Measurements from ENCODE around the gene KCNJ10.

The KCNJ10 gene

DNA sequence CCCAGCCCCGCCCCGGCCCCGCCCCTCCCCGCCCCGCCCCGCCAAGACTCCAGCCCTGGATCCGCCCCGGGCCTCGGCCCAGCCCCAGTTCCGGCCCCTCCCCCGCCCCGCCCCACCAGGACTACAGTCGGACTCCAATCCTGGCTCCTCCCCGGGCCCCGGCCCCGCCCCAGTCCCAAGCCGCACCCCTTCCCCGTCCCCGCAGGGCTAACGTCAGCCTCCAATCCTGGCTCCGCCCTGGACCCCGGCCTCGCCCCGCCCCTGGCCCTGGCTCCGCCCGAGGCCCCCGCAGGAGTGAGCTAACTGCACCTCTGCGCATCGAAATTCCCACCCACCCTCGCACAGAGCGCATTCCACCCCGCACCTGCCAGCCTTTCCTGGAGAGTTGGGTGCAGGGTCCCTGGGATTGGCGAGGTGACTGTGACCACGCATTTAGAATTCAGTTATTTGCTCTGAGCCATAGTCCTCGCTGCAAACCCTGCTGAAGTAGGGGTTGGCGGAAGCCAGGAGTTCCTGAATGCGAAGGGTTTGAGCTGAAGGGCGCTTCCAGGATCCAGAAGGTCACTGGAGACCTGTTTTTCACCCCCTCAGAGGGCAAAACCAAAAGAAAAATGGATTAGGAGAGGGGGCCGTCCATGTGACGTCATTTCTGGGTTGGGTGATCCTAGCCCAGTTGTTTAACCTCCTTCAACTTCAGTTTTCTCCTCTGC, 29.0 kb upstream of the KCNJ10 start:
- DNase-seq = peak; percentile 95 to 100 (median 99)

- peak; percentile 26 to 100 (median 98) for DNase-seq
Measured at GRCh38 chr1:160097911-160098851, 28.2 kb upstream of the KCNJ10 start, which contains the start of gene IGSF8. TSS of gene IGSF8 (minus strand) at chr1:160098619. CDS start at chr1:160098472, 147 bp downstream.

GRCh38 chr1:160097151-160097910, 27.4 kb upstream of the KCNJ10 start:
- DNase-seq = peak in 3 of 6 experiments; percentile 7 to 19 (median 18)

GRCh38 chr1:160096274-160097116, 26.5 kb upstream of the KCNJ10 start:
- no peak for DNase-seq

- no peak for DNase-seq
Measured at GRCh38 chr1:160095382-160096105, 25.6 kb upstream of the KCNJ10 start.

DNA sequence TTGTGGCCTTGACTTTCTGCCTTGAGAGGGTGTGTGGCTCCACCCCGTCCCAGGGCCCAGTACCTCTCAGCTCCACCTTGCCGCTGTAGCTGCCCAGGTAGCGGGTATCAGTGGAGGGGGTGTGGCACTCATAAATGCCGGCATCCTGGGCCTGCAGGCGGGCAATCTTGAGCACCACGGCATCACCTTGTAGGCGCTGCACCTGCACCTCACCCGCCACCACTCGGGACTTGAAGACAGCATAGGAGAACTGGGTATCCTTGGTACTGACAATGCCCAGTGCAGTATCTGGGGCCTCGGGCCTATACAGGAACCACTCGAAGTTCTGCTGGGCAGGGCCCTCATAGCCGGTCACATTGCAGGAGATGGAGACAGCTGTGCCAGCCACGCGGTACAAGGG, 24.8 kb upstream of the KCNJ10 start:
- no peak for DNase-seq

DNA sequence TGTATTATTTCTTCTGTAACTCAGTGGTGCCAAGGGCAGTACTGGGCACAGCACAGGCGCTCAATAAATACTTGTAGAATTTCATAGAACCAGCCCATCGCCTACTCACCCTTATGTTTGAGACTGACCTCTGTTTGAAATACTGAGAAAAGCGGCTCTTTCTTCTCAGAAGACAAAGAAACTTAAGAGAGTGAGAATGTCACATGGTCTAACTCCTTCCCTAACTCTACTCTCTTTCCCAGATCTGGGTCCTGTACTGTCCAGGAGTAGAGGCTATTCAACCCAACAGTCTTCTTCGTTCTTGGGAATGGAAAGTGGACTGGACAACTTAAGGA, 24.3 kb upstream of the KCNJ10 start:
- no peak for DNase-seq

DNA sequence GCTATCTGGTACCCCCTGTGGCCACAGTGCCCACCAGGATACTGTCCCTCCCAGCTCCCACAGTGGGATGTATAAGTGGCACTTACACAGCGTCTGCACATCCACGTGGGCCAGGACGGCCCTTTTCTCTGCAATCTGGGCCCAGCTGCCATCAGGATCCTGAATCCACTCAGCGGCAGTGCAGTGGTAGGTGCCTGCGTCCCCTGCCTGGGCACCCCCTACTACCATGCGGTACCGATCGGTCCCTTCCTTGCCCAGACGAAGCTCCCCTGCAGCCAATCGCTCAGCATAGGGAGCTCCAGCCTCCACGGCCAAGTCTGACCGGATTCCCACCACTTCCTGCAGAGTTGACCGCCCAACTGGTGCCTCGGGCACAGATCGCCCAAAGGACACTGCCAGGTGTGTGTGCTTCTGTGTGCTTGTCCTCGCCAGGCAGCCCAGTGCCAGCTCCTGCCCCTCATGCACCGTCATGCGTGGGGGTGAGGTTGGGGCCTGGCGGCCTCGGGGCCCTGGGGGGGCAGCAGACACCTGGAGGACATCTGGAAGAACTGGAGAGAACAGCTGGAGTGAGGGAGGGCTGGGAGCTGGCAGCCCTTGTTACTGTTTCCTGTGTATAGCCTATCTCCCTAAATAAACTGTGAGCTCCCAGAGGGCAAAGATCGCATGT, 23.8 kb upstream of the KCNJ10 start:
- no peak for DNase-seq

- DNase-seq = no peak
Measured at GRCh38 chr1:160093069-160093395, 23.1 kb upstream of the KCNJ10 start.

- DNase-seq = no peak
Measured at GRCh38 chr1:160092366-160093068, 22.6 kb upstream of the KCNJ10 start.

DNA sequence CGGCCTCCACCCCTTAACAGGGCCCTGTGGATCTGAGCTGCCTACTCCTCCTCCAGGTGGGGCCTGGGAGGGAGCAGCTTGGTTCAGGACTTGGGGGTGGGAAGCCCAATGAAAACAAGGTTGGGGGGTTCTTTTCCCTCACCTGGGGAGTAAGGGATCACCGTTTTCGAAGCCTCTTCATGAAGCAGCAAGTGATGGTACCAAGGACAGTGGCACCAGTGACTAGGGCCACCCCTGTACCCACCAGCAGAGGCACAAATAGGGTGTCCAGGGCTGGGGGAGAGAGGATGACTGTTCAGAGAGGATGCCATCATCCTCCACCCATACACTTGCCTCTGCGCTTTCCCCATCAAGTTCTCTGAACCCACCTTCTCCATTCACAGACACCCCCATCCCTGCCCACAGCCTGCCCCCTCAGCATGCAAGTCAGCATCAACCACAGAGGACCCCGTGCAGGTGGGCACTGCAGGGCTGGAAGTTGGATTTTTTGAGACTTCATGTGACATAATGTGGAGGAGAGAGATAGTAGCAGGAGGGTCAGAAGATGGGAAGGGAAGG, 21.8 kb upstream of the KCNJ10 start:
- DNase-seq = no peak

DNA sequence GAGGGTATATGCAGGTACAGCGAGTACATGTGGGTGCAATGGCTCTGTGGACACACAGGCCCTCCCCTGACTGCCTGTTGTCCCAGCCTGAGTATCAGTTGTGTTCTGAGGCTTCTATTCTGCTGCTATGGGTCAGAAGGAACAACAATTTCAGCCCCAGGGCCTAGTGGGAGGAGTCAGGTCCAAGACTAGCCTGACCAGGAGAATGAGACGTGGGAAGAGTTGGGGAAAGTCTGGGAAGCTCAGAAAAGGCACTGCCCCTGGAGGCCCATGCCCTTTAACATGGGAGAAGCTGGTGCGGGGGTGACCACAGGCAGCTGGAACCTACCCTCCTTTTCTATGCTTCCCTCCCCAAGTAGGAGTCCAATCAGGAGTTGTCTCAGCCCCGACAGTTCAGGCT, 20.8 kb upstream of the KCNJ10 start:
- DNase-seq = no peak

GRCh38 chr1:160089883-160090282, 19.9 kb upstream of the KCNJ10 start:
- no peak for DNase-seq

DNA sequence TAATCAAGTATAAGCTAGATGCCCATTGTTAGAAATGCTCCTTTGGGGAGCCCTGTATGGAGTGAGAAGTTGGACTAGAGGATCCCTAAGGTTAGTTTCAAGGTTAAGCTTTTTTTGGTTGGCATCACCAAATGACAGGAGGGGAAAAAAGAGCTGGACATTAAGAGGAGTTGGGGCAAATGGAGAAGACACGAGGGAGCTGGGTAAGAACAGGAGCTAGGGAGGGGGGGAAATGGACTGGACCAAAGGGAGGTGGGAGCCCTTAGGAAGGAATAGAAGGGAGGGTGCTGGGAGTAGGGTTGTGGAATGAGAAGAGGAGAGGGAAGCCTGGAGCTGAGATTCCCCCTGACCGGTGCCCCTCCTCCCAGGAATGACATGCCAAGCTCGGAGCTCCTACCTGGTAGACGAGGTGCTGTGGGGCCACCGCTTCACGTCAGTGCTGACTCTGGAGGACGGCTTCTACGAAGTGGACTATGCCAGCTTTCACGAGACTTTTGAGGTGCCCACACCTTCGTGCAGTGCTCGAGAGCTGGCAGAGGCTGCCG, 17.2 kb upstream of the KCNJ10 start:
- DNase-seq = no peak

- no peak for DNase-seq
Measured at GRCh38 chr1:160086456-160086892, 16.5 kb upstream of the KCNJ10 start.

DNA sequence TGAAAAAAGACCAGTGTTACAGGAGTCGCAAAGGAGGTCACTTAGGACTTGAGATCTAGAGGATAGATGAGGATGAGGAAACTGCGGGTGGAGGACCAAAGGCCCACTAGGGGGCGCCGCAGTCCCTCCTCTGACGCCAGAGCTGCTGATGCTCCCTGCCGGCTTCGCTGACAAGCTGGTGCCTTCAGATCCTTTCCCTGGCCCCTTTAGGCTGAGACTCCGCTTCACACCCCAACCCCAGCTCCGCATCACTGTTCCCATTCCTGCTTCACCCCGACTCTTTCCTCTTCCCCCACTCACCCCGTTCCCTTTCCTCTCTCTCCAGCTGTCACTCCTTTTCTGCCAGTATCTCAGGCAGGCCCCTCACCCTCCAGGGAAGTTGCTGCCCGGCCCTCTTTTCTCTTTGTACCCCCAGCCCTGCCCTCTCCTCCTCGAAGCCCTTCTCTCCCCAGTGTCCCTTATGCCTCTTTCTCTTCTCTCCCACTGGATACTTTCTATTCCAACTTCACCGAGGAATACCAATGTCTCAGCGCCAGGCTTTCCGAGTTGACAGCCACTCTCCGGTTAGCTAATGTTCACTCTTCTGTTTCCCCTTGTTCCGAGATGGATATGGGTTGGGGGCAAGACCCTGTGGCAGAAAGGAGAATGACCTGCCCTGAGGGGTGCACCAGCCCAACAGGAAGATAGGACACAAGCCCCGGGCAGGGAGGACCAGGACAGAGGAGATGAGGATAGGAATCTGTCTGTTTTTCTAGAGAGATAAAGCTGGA, 15.9 kb upstream of the KCNJ10 start:
- peak; percentile 62 to 82 (median 68) for DNase-seq

- no peak for DNase-seq
Measured at GRCh38 chr1:160084771-160085321, 14.9 kb upstream of the KCNJ10 start.

GRCh38 chr1:160083968-160084770, 14.2 kb upstream of the KCNJ10 start:
- peak; percentile 43 to 70 (median 62) for DNase-seq
